Common myeloid progenitor, CD34-positive (primary cell): ENCODE data around the gene CLTC.

ENCODE experiments used
- CTCF ChIA-PET: fragments of 350-600 bp; sonication (Branson Sonifier 250); formaldehyde crosslinking; loops from one replicate; lab custom pipeline; 2021; ENCODE audit warnings: antibody characterized with exemption; lab: Charles Lee
- POLR2A ChIA-PET: fragments of 350-600 bp; sonication (Branson Sonifier 250); formaldehyde crosslinking; loops from one replicate; lab custom pipeline; 2021; ENCODE audit warnings: antibody characterized with exemption; lab: Charles Lee
- DNase-seq, 3 donors: peaks; one replicate each; pipeline versions ENCODE4 v3.0.0 to v3.0.0-alpha.2; 2013
- H3K27ac ChIP-seq, 2 experiments: 1 replicate in 1 of 2; 2 replicates in 1 of 2; pipeline ENCODE4 v1.7.0; 2013; ENCODE audit warnings: inconsistent platforms in 2 of 2, low read length in 2 of 2, mild to moderate bottlenecking in 2 of 2, low read depth in 1 of 2, moderate library complexity in 1 of 2; ENCODE audit not compliant: severe bottlenecking in 2 of 2, insufficient read depth in 1 of 2, poor library complexity in 1 of 2
- H3K27me3 ChIP-seq, 5 experiments: replicated peaks in 2 of 5; 1 replicate in 3 of 5; 2 replicates in 2 of 5; pipeline versions ENCODE4 v1.6.1 to v1.7.0; 2013; ENCODE audit warnings: low read length in 4 of 5, mild to moderate bottlenecking in 2 of 5, moderate library complexity in 2 of 5, inconsistent platforms in 1 of 5; ENCODE audit not compliant: insufficient read depth in 5 of 5, control insufficient read depth in 4 of 5
- H3K36me3 ChIP-seq, 4 experiments: 1 replicate in 2 of 4; 2 replicates in 2 of 4; pipeline versions ENCODE4 v1.6.1 to v1.7.0; 2013; ENCODE audit warnings: low read length in 3 of 4, control low read depth in 1 of 4, mild to moderate bottlenecking in 1 of 4; ENCODE audit not compliant: control insufficient read depth in 4 of 4, insufficient read depth in 4 of 4
- H3K4me1 ChIP-seq, 4 experiments: 1 replicate in 3 of 4; 2 replicates in 1 of 4; pipeline versions ENCODE4 v1.6.1 to v1.7.1; 2013; ENCODE audit warnings: low read length in 3 of 4, mild to moderate bottlenecking in 3 of 4, control low read depth in 1 of 4, inconsistent platforms in 1 of 4, moderate library complexity in 1 of 4; ENCODE audit not compliant: control insufficient read depth in 4 of 4, insufficient read depth in 4 of 4; ENCODE audit errors: control extremely low read depth in 1 of 4
- H3K4me3 ChIP-seq, 7 experiments: 1 replicate in 4 of 7; 2 replicates in 3 of 7; pipeline versions ENCODE4 v1.5.1 to v1.7.0; 2013; ENCODE audit warnings: mild to moderate bottlenecking in 7 of 7, low read length in 6 of 7, moderate library complexity in 6 of 7, inconsistent platforms in 2 of 7, low read depth in 2 of 7, control low read depth in 1 of 7; ENCODE audit not compliant: insufficient read depth in 4 of 7, control insufficient read depth in 1 of 7; ENCODE audit errors: extremely low read depth in 1 of 7
- H3K9me3 ChIP-seq, 5 experiments: 1 replicate in 4 of 5; 2 replicates in 1 of 5; pipeline versions ENCODE4 v1.6.1 to v1.7.1; 2013; ENCODE audit warnings: low read length in 4 of 5, mild to moderate bottlenecking in 2 of 5, inconsistent platforms in 1 of 5, low read depth in 1 of 5, moderate library complexity in 1 of 5; ENCODE audit not compliant: control insufficient read depth in 4 of 5, insufficient read depth in 2 of 5; ENCODE audit errors: control extremely low read depth in 1 of 5
- WGBS: methylation state at CpG from one replicate; pipeline ENCODE4 v1.1.5; 2013; ENCODE audit not compliant: insufficient coverage; 5-methylcytosine and 5-hydroxymethylcytosine counted together

The CLTC gene

DNA sequence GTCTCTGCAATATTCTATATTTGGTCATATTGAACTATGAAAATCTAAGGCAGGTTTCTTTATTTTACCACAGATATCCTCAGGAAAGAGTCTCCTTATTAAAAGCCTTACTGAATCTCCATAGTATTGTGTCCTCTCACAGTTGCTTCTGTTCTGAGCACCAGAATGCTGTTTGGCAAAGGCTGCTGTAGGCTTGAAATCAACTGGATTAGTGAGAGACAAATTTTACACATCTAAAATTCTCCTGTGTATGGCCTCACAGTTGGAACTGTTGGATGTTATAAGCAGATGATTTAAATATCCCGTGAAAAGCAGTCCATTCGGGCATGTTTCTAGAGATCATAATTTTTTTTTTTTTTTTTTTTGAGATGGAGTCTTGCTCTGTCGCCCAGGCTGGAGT is 9.5 kb downstream of the CLTC start:
- DNase-seq, result no peak
- CTCF ChIA-PET, result no interaction called here
- H3K27me3 ChIP-seq, result no peaks in the 10 kb centered on the region
- peaks cover 10 to 36% (median 26%) of the 10 kb centered on the region in 4 experiments for H3K4me1 ChIP-seq
- POLR2A ChIA-PET, result interaction anchor here (0.6 to 0.9 kb wide), 2 partner anchors 9 to 10 kb away, joined by 3 to 4 read pairs; partner anchors contain the start of gene CLTC
- peak overlapping the region in 1 of 2 experiments; percentile 15 for H3K27ac ChIP-seq
- H3K9me3 ChIP-seq, result no peaks in the 10 kb centered on the region
- H3K4me3 ChIP-seq, result no peak overlapping the region
- no CpG with 5 or more reads among the region's 3 CpGs for WGBS
- peaks cover 0 to 5% (median 3%) of the 10 kb centered on the region in 4 experiments for H3K36me3 ChIP-seq

GRCh38 chr17:59631276-59631675 is 11.6 kb downstream of the CLTC start:
- 100% methylated on average over 1 of the region's 1 CpG for WGBS
- no peak for DNase-seq
- POLR2A ChIA-PET, result no interaction called here
- no peak overlapping the region for H3K4me3 ChIP-seq
- H3K9me3 ChIP-seq, result no peaks in the 10 kb centered on the region
- CTCF ChIA-PET, result interaction anchor here (0.5 kb wide), 1 partner anchor 97 kb away, joined by 3 read pairs; no protein-coding TSS in a partner anchor
- H3K4me1 ChIP-seq, result peaks cover 10 to 34% (median 27%) of the 10 kb centered on the region in 4 experiments
- H3K27me3 ChIP-seq, result no peaks in the 10 kb centered on the region
- no peak overlapping the region for H3K27ac ChIP-seq
- peaks cover 3 to 5% (median 4%) of the 10 kb centered on the region in 4 experiments for H3K36me3 ChIP-seq

- peaks cover 7 to 22% (median 18%) of the 10 kb centered on the region in 4 experiments for H3K4me1 ChIP-seq
- H3K27ac ChIP-seq, result no peak overlapping the region
- ChIA-PET POLR2A (interaction anchor here (0.6 to 1.1 kb wide), 2 partner anchors 8 to 931 kb away, joined by 3 to 6 read pairs; no protein-coding TSS in a partner anchor), CTCF (no interaction called here)
- H3K27me3 ChIP-seq, result no peaks in the 10 kb centered on the region
- WGBS, result no CpG with 5 or more reads among the region's 6 CpGs
- no peaks in the 10 kb centered on the region for H3K9me3 ChIP-seq
- no peak for DNase-seq
- H3K36me3 ChIP-seq, result peaks cover 3 to 5% (median 4%) of the 10 kb centered on the region in 4 experiments
- no peak overlapping the region for H3K4me3 ChIP-seq
These were observed 12.7 kb downstream of the CLTC start for GRCh38 chr17:59632398-59632797.

- Histone ChIP-seq H3K27me3 (no peaks in the 10 kb centered on the region), H3K36me3 (peaks cover 2 to 5% (median 3%) of the 10 kb centered on the region in 4 experiments), H3K4me1 (peaks cover 0 to 11% (median 5%) of the 10 kb centered on the region in 4 experiments), H3K27ac (no peak overlapping the region), H3K4me3 (no peak overlapping the region), H3K9me3 (no peaks in the 10 kb centered on the region)
- POLR2A ChIA-PET, result no interaction called here
- 100% methylated on average over 2 of the region's 5 CpGs for WGBS
- CTCF ChIA-PET, result interaction anchor here (1.3 to 1.8 kb wide), 2 partner anchors 12 to 119 kb away, joined by 3 read pairs; no protein-coding TSS in a partner anchor
- no peak for DNase-seq
These were observed 14.1 kb downstream of the CLTC start for GRCh38 chr17:59633658-59634359.

DNA sequence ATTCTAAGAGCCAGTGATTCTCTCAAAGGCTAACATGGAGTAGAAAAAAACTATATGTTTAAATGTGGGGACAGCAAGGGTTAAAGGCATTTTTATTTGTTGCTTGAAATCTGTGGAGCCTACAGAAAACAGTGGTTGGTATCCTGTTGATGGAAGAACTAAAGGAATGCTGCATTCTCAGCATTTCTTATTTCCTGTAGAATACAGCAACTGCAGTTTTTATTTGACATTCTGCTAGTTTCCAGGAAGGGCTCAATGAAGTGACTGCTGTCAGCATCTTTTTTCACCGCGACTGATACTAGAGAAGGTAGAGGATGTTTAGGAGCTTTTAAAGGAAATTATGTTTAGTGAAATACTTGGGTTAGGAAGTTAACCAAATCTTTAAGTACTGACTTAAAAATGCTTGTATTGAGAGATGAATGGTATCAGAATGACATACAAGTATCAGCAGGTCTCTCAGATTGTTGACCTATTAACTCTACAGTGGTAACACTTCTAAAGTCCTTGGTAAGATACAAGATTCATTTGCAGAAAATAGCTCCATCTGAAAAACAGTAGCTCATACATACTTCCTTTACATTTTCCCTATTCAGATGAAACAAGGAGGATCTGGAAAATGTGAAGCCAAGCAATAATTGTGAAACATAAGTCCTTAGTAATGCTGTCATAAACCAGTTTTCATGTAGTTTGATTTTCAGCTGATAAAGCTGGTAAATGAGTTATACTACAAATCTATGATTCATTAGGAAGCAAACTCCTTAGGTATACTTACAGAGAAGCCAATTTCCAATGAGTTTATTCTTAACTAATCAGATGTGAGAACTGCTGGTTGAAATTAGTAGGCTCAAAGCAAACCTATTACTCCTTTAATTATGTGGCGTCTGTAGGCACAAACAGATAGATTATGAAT is 15.2 kb downstream of the CLTC start:
- Histone ChIP-seq H3K4me3 (no peak overlapping the region), H3K36me3 (peaks cover 2 to 5% (median 3%) of the 10 kb centered on the region in 4 experiments), H3K9me3 (no peaks in the 10 kb centered on the region), H3K27me3 (no peaks in the 10 kb centered on the region), H3K27ac (no peak overlapping the region), H3K4me1 (peaks cover 0 to 11% (median 5%) of the 10 kb centered on the region in 4 experiments)
- WGBS, result 60% methylated on average over 3 of the region's 3 CpGs
- CTCF ChIA-PET, result interaction anchor here (0.8 to 1.8 kb wide), 3 partner anchors 13 to 118 kb away, joined by 3 read pairs; partner anchors contain the start of gene CLTC
- POLR2A ChIA-PET, result interaction anchor here (0.7 kb wide), 1 partner anchor 12 kb away, joined by 3 read pairs; no protein-coding TSS in a partner anchor
- DNase-seq, result no peak

DNA sequence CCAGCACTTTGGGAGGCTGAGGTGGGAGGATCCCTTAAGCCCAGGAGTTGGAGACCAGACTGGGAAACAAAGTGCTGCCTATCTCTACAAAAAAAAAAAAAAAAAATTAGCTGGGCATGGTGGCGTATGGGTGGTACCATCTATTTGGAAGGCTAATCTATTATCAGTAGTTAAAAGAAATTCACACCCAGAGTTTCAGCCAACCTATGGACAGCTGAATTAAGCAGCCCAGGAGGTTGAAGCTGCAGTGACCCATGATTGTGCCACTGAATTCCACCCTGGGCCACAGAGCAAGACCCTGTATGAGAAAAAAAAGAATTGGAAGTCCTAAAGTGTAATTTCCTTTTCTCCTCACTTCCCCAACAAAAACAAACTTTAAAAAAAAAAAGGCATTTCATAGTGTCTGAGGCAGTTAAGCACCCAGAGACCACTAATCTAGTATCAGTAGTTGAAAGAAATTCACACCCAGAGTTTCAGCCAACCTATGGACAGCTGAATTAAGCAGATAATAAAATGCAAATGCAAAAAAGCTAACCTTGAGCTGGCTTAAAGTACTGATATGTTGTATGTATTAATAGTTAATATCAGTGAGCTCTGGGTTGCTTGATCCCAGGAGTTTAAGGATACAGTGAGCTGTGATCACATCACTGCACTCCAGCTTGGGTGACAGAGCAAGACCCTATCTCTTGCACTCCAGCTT is 18.1 kb downstream of the CLTC start:
- no CpG with 5 or more reads among the region's 1 CpG for WGBS
- peaks cover 0 to 3% (median under 1%) of the 10 kb centered on the region in 4 experiments for H3K36me3 ChIP-seq
- DNase-seq, result peak in 2 of 3 donors; percentile 42 to 69
- no peak overlapping the region for H3K4me3 ChIP-seq
- H3K27me3 ChIP-seq, result no peaks in the 10 kb centered on the region
- CTCF ChIA-PET, result interaction anchor here (0.7 to 1.4 kb wide), 4 partner anchors 10 to 783 kb away, joined by 3 to 4 read pairs (median 4); partner anchors contain the start of gene CLTC
- peaks cover 13 to 39% (median 24%) of the 10 kb centered on the region in 4 experiments for H3K4me1 ChIP-seq
- H3K9me3 ChIP-seq, result no peaks in the 10 kb centered on the region
- H3K27ac ChIP-seq, result no peak overlapping the region
- POLR2A ChIA-PET, result interaction anchor here (0.6 to 0.9 kb wide), 2 partner anchors 18 to 68 kb away, joined by 4 to 5 read pairs; partner anchors contain the start of gene CLTC
